Activated naive CD8-positive, alpha-beta T cell treated with anti-CD3 and anti-CD28 coated beads for 36 hours (primary cell): ENCODE measurements around the gene NEDD4L. TPM values are rescaled to one million over a fixed set of nuclear protein-coding genes. Genes with fewer than 3 reads are reported as not detected.

Experiments
- DNase-seq: peaks from one replicate; pipeline ENCODE4 v3.0.0; 2021
- H3K27ac Mint-ChIP-seq: one replicate; pipeline ENCODE4 v1.8.0; 2022; ENCODE audit warnings: mild to moderate bottlenecking, moderate library complexity, mixed read lengths
- H3K27me3 Mint-ChIP-seq: one replicate; pipeline ENCODE4 v1.8.0; 2022; ENCODE audit warnings: mild to moderate bottlenecking, mixed read lengths
- H3K36me3 Mint-ChIP-seq: one replicate; pipeline ENCODE4 v1.8.0; 2021; ENCODE audit warnings: mild to moderate bottlenecking, mixed read lengths
- H3K4me1 Mint-ChIP-seq: one replicate; pipeline ENCODE4 v1.8.0; 2021; ENCODE audit warnings: mixed read lengths
- H3K4me3 Mint-ChIP-seq: one replicate; pipeline ENCODE4 v1.8.0; 2022; ENCODE audit warnings: mild to moderate bottlenecking, moderate library complexity, mixed read lengths
- H3K9me3 Mint-ChIP-seq: one replicate; pipeline ENCODE4 v1.8.0; 2022; ENCODE audit warnings: mixed read lengths
- total RNA-seq, 2 experiments: library from RNA; stranded (reverse); gene quantifications; one replicate each; pipeline ENCODE4 v1.2.3, GENCODE V29; 2021

Gene NEDD4L
- total RNA-seq, 2 experiments from 2014 or later: 10.5 to 14.4 TPM

GRCh38 chr18:58125756-58126155, 81.7 kb downstream of the NEDD4L start:
- H3K4me1 Mint-ChIP-seq: peaks cover 4% of the 10 kb centered on the region
- no peak overlapping the region for H3K27ac Mint-ChIP-seq
- no peak overlapping the region for H3K4me3 Mint-ChIP-seq
- no peak for DNase-seq
- H3K27me3 Mint-ChIP-seq: no peaks in the 10 kb centered on the region
- no peaks in the 10 kb centered on the region for H3K36me3 Mint-ChIP-seq
- H3K9me3 Mint-ChIP-seq: no peaks in the 10 kb centered on the region

- no peaks in the 10 kb centered on the region for H3K9me3 Mint-ChIP-seq
These were observed 84.7 kb downstream of the NEDD4L start for GRCh38 chr18:58128381-58129374.

GRCh38 chr18:58132595-58133261, 88.7 kb downstream of the NEDD4L start:
- H3K36me3 Mint-ChIP-seq: no peaks in the 10 kb centered on the region

More at GRCh38 chr18:58128381-58129374, 84.7 kb downstream of the NEDD4L start:
- Mint-ChIP-seq H3K36me3 (no peaks in the 10 kb centered on the region), H3K4me3 (no peak overlapping the region), H3K27ac (no peak overlapping the region), H3K27me3 (no peaks in the 10 kb centered on the region), H3K4me1 (peaks cover 4% of the 10 kb centered on the region)
- no peak for DNase-seq

GRCh38 chr18:58135183-58135641, 91.2 kb downstream of the NEDD4L start:
- Mint-ChIP-seq H3K4me3 (no peak overlapping the region), H3K27me3 (peaks cover 13% of the 10 kb centered on the region), H3K4me1 (peaks cover 15% of the 10 kb centered on the region), H3K36me3 (no peaks in the 10 kb centered on the region), H3K27ac (no peak overlapping the region), H3K9me3 (no peaks in the 10 kb centered on the region)
- DNase-seq: peak; percentile 22

More at GRCh38 chr18:58132595-58133261, 88.7 kb downstream of the NEDD4L start:
- H3K27me3 Mint-ChIP-seq: peaks cover 13% of the 10 kb centered on the region
- H3K4me1 Mint-ChIP-seq: peaks cover 11% of the 10 kb centered on the region
- no peak overlapping the region for H3K4me3 Mint-ChIP-seq
- H3K27ac Mint-ChIP-seq: no peak overlapping the region
- no peak for DNase-seq
- H3K9me3 Mint-ChIP-seq: no peaks in the 10 kb centered on the region

- peaks cover 13% of the 10 kb centered on the region for H3K27me3 Mint-ChIP-seq
- H3K27ac Mint-ChIP-seq: no peak overlapping the region
- H3K4me3 Mint-ChIP-seq: no peak overlapping the region
These were observed 91.8 kb downstream of the NEDD4L start for GRCh38 chr18:58135701-58136331.

GRCh38 chr18:58136879-58137278, 92.9 kb downstream of the NEDD4L start:
- no peak overlapping the region for H3K4me3 Mint-ChIP-seq
- H3K27ac Mint-ChIP-seq: no peak overlapping the region
- H3K36me3 Mint-ChIP-seq: no peaks in the 10 kb centered on the region
- no peak for DNase-seq
- peaks cover 15% of the 10 kb centered on the region for H3K4me1 Mint-ChIP-seq
- peaks cover 13% of the 10 kb centered on the region for H3K27me3 Mint-ChIP-seq
- H3K9me3 Mint-ChIP-seq: no peaks in the 10 kb centered on the region

More at GRCh38 chr18:58135701-58136331, 91.8 kb downstream of the NEDD4L start:
- DNase-seq: peak; percentile 51
- Mint-ChIP-seq H3K9me3 (no peaks in the 10 kb centered on the region), H3K36me3 (no peaks in the 10 kb centered on the region), H3K4me1 (peaks cover 15% of the 10 kb centered on the region)

GRCh38 chr18:58139459-58140386, 95.7 kb downstream of the NEDD4L start:
- no peak overlapping the region for H3K4me3 Mint-ChIP-seq
- H3K27me3 Mint-ChIP-seq: peaks cover 10% of the 10 kb centered on the region
- H3K27ac Mint-ChIP-seq: no peak overlapping the region
- H3K9me3 Mint-ChIP-seq: peaks cover 3% of the 10 kb centered on the region
- DNase-seq: no peak
- H3K4me1 Mint-ChIP-seq: peaks cover 15% of the 10 kb centered on the region
- no peaks in the 10 kb centered on the region for H3K36me3 Mint-ChIP-seq

GRCh38 chr18:58140387-58141325, 96.6 kb downstream of the NEDD4L start:
- peaks cover 7% of the 10 kb centered on the region for H3K4me1 Mint-ChIP-seq
- H3K36me3 Mint-ChIP-seq: no peaks in the 10 kb centered on the region
- no peak overlapping the region for H3K27ac Mint-ChIP-seq

GRCh38 chr18:58143386-58143785, 99.4 kb downstream of the NEDD4L start:
- DNase-seq: no peak
- no peaks in the 10 kb centered on the region for H3K36me3 Mint-ChIP-seq
- peaks cover 7% of the 10 kb centered on the region for H3K4me1 Mint-ChIP-seq
- no peak overlapping the region for H3K27ac Mint-ChIP-seq
- peaks cover 3% of the 10 kb centered on the region for H3K9me3 Mint-ChIP-seq
- H3K4me3 Mint-ChIP-seq: no peak overlapping the region
- no peaks in the 10 kb centered on the region for H3K27me3 Mint-ChIP-seq

More at GRCh38 chr18:58140387-58141325, 96.6 kb downstream of the NEDD4L start:
- Mint-ChIP-seq H3K4me3 (no peak overlapping the region), H3K27me3 (peaks cover 3% of the 10 kb centered on the region), H3K9me3 (peaks cover 3% of the 10 kb centered on the region)
- DNase-seq: no peak

- no peaks in the 10 kb centered on the region for H3K27me3 Mint-ChIP-seq
- H3K36me3 Mint-ChIP-seq: no peaks in the 10 kb centered on the region
- no peak overlapping the region for H3K27ac Mint-ChIP-seq
- no peak for DNase-seq
- peaks cover 3% of the 10 kb centered on the region for H3K9me3 Mint-ChIP-seq
- no peak overlapping the region for H3K4me3 Mint-ChIP-seq
- H3K4me1 Mint-ChIP-seq: peaks cover 7% of the 10 kb centered on the region
These were observed 100.1 kb downstream of the NEDD4L start for GRCh38 chr18:58144106-58144505.

GRCh38 chr18:58144671-58145285, 100.8 kb downstream of the NEDD4L start:
- Mint-ChIP-seq H3K4me1 (peaks cover 4% of the 10 kb centered on the region), H3K27me3 (no peaks in the 10 kb centered on the region), H3K9me3 (peaks cover 3% of the 10 kb centered on the region), H3K36me3 (no peaks in the 10 kb centered on the region), H3K4me3 (no peak overlapping the region), H3K27ac (no peak overlapping the region)
- DNase-seq: no peak

- Mint-ChIP-seq H3K4me3 (no peak overlapping the region), H3K9me3 (peaks cover 3% of the 10 kb centered on the region), H3K27me3 (no peaks in the 10 kb centered on the region), H3K27ac (no peak overlapping the region), H3K36me3 (no peaks in the 10 kb centered on the region), H3K4me1 (peaks cover 3% of the 10 kb centered on the region)
- no peak for DNase-seq
These were observed 102.1 kb downstream of the NEDD4L start for GRCh38 chr18:58146099-58146498.

GRCh38 chr18:58148954-58149471, 105.0 kb downstream of the NEDD4L start:
- Mint-ChIP-seq H3K4me3 (no peak overlapping the region), H3K4me1 (peaks cover 3% of the 10 kb centered on the region), H3K36me3 (no peaks in the 10 kb centered on the region), H3K27ac (no peak overlapping the region), H3K27me3 (no peaks in the 10 kb centered on the region), H3K9me3 (peaks cover 3% of the 10 kb centered on the region)
- no peak for DNase-seq
